ENCODE data around the gene DHDH.
"Not testable (repeated sequence)": the region's sequence is repeated elsewhere in the genome, so short reads cannot be mapped to it uniquely, and the experiment has no call there.

Gene DHDH

GRCh38 chr19:48918801-48919247 lies 14.7 kb upstream of the DHDH start:
- no peaks in the 10 kb centered on the region for H3K4me1 ChIP-seq (ENCODE audit: insufficient read depth, poor library complexity, severe bottlenecking)
- ATAC-seq (ENCODE audit: low read depth) (peak; percentile 70), DNase-seq (ENCODE audit: low spot score) (no peak)
- no peak overlapping the region for H3K27ac ChIP-seq (ENCODE audit: poor library complexity, severe bottlenecking)
- no peaks in the 10 kb centered on the region for H3K27me3 ChIP-seq (ENCODE audit: insufficient read depth, poor library complexity, severe bottlenecking)
- TF ChIP-seq CTCF (IDR thresholded peaks at IDR 0.05; ENCODE audit: poor library complexity, severe bottlenecking), result no peak
- H3K4me3 ChIP-seq (ENCODE audit: severe bottlenecking), result no peak overlapping the region
- peaks cover 39% of the 10 kb centered on the region for H3K36me3 ChIP-seq (ENCODE audit: low read depth)
- H3K9me3 ChIP-seq (ENCODE audit: severe bottlenecking), result no peaks in the 10 kb centered on the region

DNA sequence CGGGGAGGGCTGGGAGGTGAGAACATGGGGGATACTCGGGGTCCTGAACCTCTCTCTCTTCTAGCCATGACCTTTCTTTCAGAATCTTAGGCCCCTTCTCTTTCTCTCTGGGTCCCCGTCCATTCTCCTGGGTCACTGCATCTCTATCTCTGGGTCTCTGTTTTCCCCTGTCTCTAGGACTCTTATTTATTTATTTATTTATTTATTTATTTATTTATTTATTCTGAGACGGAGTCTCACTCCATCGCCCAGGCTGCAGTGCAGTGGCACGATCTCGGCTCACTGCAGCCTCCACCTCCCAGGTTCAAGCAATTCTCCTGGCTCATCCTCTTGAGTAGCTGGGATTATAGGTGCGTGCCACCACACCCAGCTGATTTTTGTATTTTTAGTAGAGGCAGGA lies 14.2 kb upstream of the DHDH start:
- H3K36me3 ChIP-seq (ENCODE audit: low read depth), result peaks cover 37% of the 10 kb centered on the region
- H3K9me3 ChIP-seq (ENCODE audit: severe bottlenecking); DNase-seq (ENCODE audit: low spot score); H3K4me3 ChIP-seq (ENCODE audit: severe bottlenecking); H3K4me1 ChIP-seq (ENCODE audit: insufficient read depth, poor library complexity, severe bottlenecking); H3K27ac ChIP-seq (ENCODE audit: poor library complexity, severe bottlenecking); H3K27me3 ChIP-seq (ENCODE audit: insufficient read depth, poor library complexity, severe bottlenecking); ATAC-seq (ENCODE audit: low read depth): not testable (repeated sequence)

- peaks cover 11% of the 10 kb centered on the region for H3K4me1 ChIP-seq (ENCODE audit: insufficient read depth, poor library complexity, severe bottlenecking)
Observed at GRCh38 chr19:48920949-48921348, 12.6 kb upstream of the DHDH start.

GRCh38 chr19:48921721-48922500 lies 11.6 kb upstream of the DHDH start:
- ATAC-seq (ENCODE audit: low read depth) (no peak), DNase-seq (ENCODE audit: low spot score) (no peak)
- H3K27me3 ChIP-seq (ENCODE audit: insufficient read depth, poor library complexity, severe bottlenecking), result no peaks in the 10 kb centered on the region
- H3K36me3 ChIP-seq (ENCODE audit: low read depth), result peaks cover 19% of the 10 kb centered on the region
- H3K4me3 ChIP-seq (ENCODE audit: severe bottlenecking), result no peak overlapping the region
- H3K4me1 ChIP-seq (ENCODE audit: insufficient read depth, poor library complexity, severe bottlenecking), result peaks cover 18% of the 10 kb centered on the region
- no peak for TF ChIP-seq CTCF (IDR thresholded peaks at IDR 0.05; ENCODE audit: poor library complexity, severe bottlenecking)
- H3K9me3 ChIP-seq (ENCODE audit: severe bottlenecking), result no peaks in the 10 kb centered on the region
- no peak overlapping the region for H3K27ac ChIP-seq (ENCODE audit: poor library complexity, severe bottlenecking)

More at GRCh38 chr19:48920949-48921348, 12.6 kb upstream of the DHDH start:
- DNase-seq (ENCODE audit: low spot score) (no peak), ATAC-seq (ENCODE audit: low read depth) (no peak)
- no peak overlapping the region for H3K4me3 ChIP-seq (ENCODE audit: severe bottlenecking)
- no peaks in the 10 kb centered on the region for H3K9me3 ChIP-seq (ENCODE audit: severe bottlenecking)
- H3K36me3 ChIP-seq (ENCODE audit: low read depth), result peaks cover 22% of the 10 kb centered on the region
- H3K27ac ChIP-seq (ENCODE audit: poor library complexity, severe bottlenecking), result no peak overlapping the region
- no peak for TF ChIP-seq CTCF (IDR thresholded peaks at IDR 0.05; ENCODE audit: poor library complexity, severe bottlenecking)
- H3K27me3 ChIP-seq (ENCODE audit: insufficient read depth, poor library complexity, severe bottlenecking), result no peaks in the 10 kb centered on the region

GRCh38 chr19:48922548-48923490 lies 10.7 kb upstream of the DHDH start:
- DNase-seq (ENCODE audit: low spot score) (no peak), ATAC-seq (ENCODE audit: low read depth) (no peak)
- TF ChIP-seq CTCF (IDR thresholded peaks at IDR 0.05; ENCODE audit: poor library complexity, severe bottlenecking), result no peak
- Histone ChIP-seq H3K4me3 (ENCODE audit: severe bottlenecking) (no peak overlapping the region), H3K4me1 (ENCODE audit: insufficient read depth, poor library complexity, severe bottlenecking) (peaks cover 21% of the 10 kb centered on the region), H3K36me3 (ENCODE audit: low read depth) (peaks cover 19% of the 10 kb centered on the region), H3K27me3 (ENCODE audit: insufficient read depth, poor library complexity, severe bottlenecking) (no peaks in the 10 kb centered on the region), H3K9me3 (ENCODE audit: severe bottlenecking) (no peaks in the 10 kb centered on the region), H3K27ac (ENCODE audit: poor library complexity, severe bottlenecking) (no peak overlapping the region)
